HepG2 (cell line): Measurements from ENCODE around the gene ABHD17A. TPM values are rescaled to one million over a fixed set of nuclear protein-coding genes. Genes with fewer than 3 reads are reported as not detected.

ENCODE experiments used
- ARNTL ChIP-seq: sonication (generic); formaldehyde crosslinking; IDR thresholded peaks from 2 replicates; pipeline ENCODE4 v1.4.0; 2020; ENCODE audit warnings: mild to moderate bottlenecking, missing genetic modification reagents
- ATF1 ChIP-seq: IDR thresholded peaks from 2 replicates; pipeline ENCODE4 v1.6.1; 2016; ENCODE audit warnings: mild to moderate bottlenecking, control low read depth
- DNMT3B ChIP-seq: conservative IDR thresholded peaks from 2 replicates; pipeline ENCODE4 v1.6.1; 2016; ENCODE audit warnings: missing biosample characterization, control low read depth
- NFIC ChIP-seq: IDR thresholded peaks from 2 replicates; pipeline ENCODE4 v1.6.1; 2012; ENCODE audit warnings: mild to moderate bottlenecking, low read length, inconsistent platforms
- NFKBIZ ChIP-seq: IDR thresholded peaks from 2 replicates; pipeline ENCODE4 v1.6.1; 2018; ENCODE audit warnings: missing genetic modification reagents, missing compliant biosample characterization
- PLRG1 ChIP-seq: fragments of 450-650 bp; conservative IDR thresholded peaks from 2 replicates; pipeline ENCODE4 v1.6.1; 2016
- POLR2G ChIP-seq: fragments of 200-400 bp; formaldehyde crosslinking; IDR thresholded peaks from 2 replicates; pipeline ENCODE4 v1.6.1; 2018; ENCODE audit warnings: mild to moderate bottlenecking, low read depth, low read length, moderate library complexity
- TEAD2 ChIP-seq: sonication (generic); formaldehyde crosslinking; IDR thresholded peaks from 2 replicates; pipeline ENCODE4 v1.9.0; 2021; ENCODE audit warnings: missing genetic modification reagents
- ZNF333 ChIP-seq: sonication (generic); formaldehyde crosslinking; IDR thresholded peaks from 2 replicates; pipeline ENCODE4 v1.4.0; 2020; ENCODE audit warnings: mild to moderate bottlenecking, missing genetic modification reagents, borderline replicate concordance
- ZNF335 ChIP-seq: sonication (generic); formaldehyde crosslinking; IDR thresholded peaks from 2 replicates; pipeline ENCODE4 v1.4.0; 2020; ENCODE audit warnings: missing genetic modification reagents
- ZNF431 ChIP-seq: sonication (generic); formaldehyde crosslinking; IDR thresholded peaks from 2 replicates; pipeline ENCODE4 v1.9.0; 2022; ENCODE audit warnings: missing genetic modification reagents, low read depth, mild to moderate bottlenecking, borderline replicate concordance
- ZNF468 ChIP-seq: sonication (generic); formaldehyde crosslinking; IDR thresholded peaks from 2 replicates; pipeline ENCODE4 v1.8.0; 2022; ENCODE audit warnings: mild to moderate bottlenecking, moderate library complexity, missing genetic modification reagents
- ZNF614 ChIP-seq: IDR thresholded peaks from 2 replicates; pipeline ENCODE4 v1.6.1; 2018; ENCODE audit warnings: missing biosample characterization, missing genetic modification reagents, inconsistent platforms, borderline replicate concordance
- ZNF724P ChIP-seq: sonication (generic); formaldehyde crosslinking; IDR thresholded peaks from 2 replicates; pipeline ENCODE4 v1.8.0; 2022; ENCODE audit warnings: missing genetic modification reagents, borderline replicate concordance
- ZNF773 ChIP-seq: sonication (generic); formaldehyde crosslinking; IDR thresholded peaks from 2 replicates; pipeline ENCODE4 v1.4.0; 2020; ENCODE audit warnings: missing genetic modification reagents, borderline replicate concordance
- polyA plus RNA-seq, 8 experiments: library from polyadenylated mRNA; depleted of rRNA in 3 of 8; stranded (reverse) in 7 of 8; unstranded in 1 of 8; fragments of >200 nt; fragmentation: Illumina TruSeq in 4 of 8; extraction: Trizol in 4 of 8; gene quantifications; 2 replicates each; pipeline versions ENCODE4 v1.2.1 to v1.2.3, GENCODE V29; 2011 to 2016; ENCODE audit warnings: low read depth in 4 of 8, missing spikeins in 1 of 8, mixed read lengths in 1 of 8; ENCODE audit not compliant: insufficient read depth in 1 of 8
- total RNA-seq, 5 experiments: library from RNA; depleted of rRNA; stranded (reverse); fragments of >200 nt; fragmentation: Illumina TruSeq; extraction: Trizol; gene quantifications; 2 replicates each; pipeline ENCODE4 v1.2.3, GENCODE V29; 2016; ENCODE audit warnings: low read depth in 1 of 5
- TF ChIP-seq, protein P1 (sequence below): sonication (generic); formaldehyde crosslinking; IDR thresholded peaks from 2 replicates; pipeline ENCODE4 v1.8.0; 2022; ENCODE audit warnings: missing genetic modification reagents, mild to moderate bottlenecking, borderline replicate concordance
- TF ChIP-seq, protein P2 (sequence below): sonication (generic); formaldehyde crosslinking; IDR thresholded peaks from 2 replicates; pipeline ENCODE4 v1.5.0; 2020; ENCODE audit warnings: missing genetic modification reagents
- TF ChIP-seq, protein P3 (sequence below): sonication (generic); formaldehyde crosslinking; IDR thresholded peaks from 2 replicates; pipeline ENCODE4 v1.4.0; 2020; ENCODE audit warnings: missing genetic modification reagents
- TF ChIP-seq, protein P4 (sequence below): fragments of 450-650 bp; IDR thresholded peaks from 2 replicates; pipeline ENCODE4 v1.6.1; 2016
- TF ChIP-seq, protein P5 (sequence below): sonication (generic); formaldehyde crosslinking; IDR thresholded peaks from 2 replicates; pipeline ENCODE4 v1.5.0; 2020; ENCODE audit warnings: missing genetic modification reagents
- TF ChIP-seq, protein P6 (sequence below): sonication (generic); formaldehyde crosslinking; IDR thresholded peaks from 2 replicates; pipeline ENCODE4 v1.8.0; 2022; ENCODE audit warnings: low read depth, missing genetic modification reagents
- TF ChIP-seq, protein P7 (sequence below): sonication (generic); formaldehyde crosslinking; IDR thresholded peaks from 2 replicates; pipeline ENCODE4 v1.4.0; 2020; ENCODE audit warnings: missing genetic modification reagents

ABHD17A gene
- total and polyA plus RNA-seq, 2 of the 13 experiments (the other 11 are each of a cell fraction or from before 2014, with no cell fraction given) = 27.7 to 40.8 TPM

DNA sequence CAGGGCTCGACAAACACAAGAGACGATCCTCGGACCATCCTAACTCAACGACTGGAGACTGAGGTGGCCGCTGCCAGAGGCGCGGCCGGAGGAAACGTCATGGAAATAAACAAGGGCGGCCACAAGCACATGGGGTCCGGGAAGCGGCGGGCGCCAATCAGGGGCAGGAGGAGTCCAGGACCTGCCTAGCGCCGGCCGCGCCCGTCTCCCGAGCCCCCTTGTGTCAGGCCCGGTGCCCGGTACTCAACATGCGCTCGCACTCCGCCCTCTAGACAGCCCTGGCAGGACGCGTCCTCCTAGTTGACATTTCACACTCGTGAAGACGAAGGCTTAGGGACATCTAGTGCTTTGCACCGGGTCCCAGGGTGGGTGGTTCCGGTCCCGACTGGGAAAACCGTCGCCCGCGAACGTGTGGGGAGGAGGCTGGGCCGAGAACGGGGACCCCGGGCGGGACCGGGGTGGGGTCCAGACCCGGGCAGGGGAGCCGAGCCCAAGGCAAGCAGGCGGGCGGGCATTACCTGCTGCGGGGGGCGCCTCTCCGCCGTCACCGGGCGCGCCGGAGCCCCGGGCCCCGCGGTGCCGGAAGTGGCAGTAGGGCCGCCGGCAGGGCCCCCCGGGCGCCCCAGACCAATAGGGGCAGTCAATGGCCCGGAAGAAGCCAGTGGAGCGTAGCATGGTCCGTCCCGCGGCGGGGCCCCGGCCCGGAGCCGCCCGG lies 37.5 kb downstream of the ABHD17A start (continued):
- TF ChIP-seq ARNTL (CRISPR knock-in tag) (no peak; the same call in 1 of the 2 replicates), ZNF468 (CRISPR knock-in tag) (no peak), ZNF614 (CRISPR knock-in tag) (no peak), ZNF724P (CRISPR knock-in tag) (0 out of 2 replicates have a peak, but pooled peaks have one; percentile 28), POLR2G (peak; percentile 64), DNMT3B (0 out of 2 replicates have a peak, but pooled peaks have one; percentile 22), NFIC (no peak), ZNF431 (CRISPR knock-in tag) (no peak), ZNF335 (CRISPR knock-in tag) (peak; percentile 96), ATF1 (peak; percentile 56), ZNF333 (no peak), ZNF773 (CRISPR knock-in tag) (peak; percentile 53; the same call in 1 of the 2 replicates), NFKBIZ (no peak), PLRG1 (no peak), TEAD2 (CRISPR knock-in tag) (no peak)
- TF ChIP-seq, protein P1, sequence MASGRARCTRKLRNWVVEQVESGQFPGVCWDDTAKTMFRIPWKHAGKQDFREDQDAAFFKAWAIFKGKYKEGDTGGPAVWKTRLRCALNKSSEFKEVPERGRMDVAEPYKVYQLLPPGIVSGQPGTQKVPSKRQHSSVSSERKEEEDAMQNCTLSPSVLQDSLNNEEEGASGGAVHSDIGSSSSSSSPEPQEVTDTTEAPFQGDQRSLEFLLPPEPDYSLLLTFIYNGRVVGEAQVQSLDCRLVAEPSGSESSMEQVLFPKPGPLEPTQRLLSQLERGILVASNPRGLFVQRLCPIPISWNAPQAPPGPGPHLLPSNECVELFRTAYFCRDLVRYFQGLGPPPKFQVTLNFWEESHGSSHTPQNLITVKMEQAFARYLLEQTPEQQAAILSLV (CRISPR knock-in tag) = 0 out of 2 replicates have a peak, but pooled peaks have one; percentile 10
- TF ChIP-seq, protein P2, sequence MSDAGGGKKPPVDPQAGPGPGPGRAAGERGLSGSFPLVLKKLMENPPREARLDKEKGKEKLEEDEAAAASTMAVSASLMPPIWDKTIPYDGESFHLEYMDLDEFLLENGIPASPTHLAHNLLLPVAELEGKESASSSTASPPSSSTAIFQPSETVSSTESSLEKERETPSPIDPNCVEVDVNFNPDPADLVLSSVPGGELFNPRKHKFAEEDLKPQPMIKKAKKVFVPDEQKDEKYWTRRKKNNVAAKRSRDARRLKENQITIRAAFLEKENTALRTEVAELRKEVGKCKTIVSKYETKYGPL = 0 out of 2 replicates have a peak, but pooled peaks have one; percentile 42
- TF ChIP-seq, protein P3, sequence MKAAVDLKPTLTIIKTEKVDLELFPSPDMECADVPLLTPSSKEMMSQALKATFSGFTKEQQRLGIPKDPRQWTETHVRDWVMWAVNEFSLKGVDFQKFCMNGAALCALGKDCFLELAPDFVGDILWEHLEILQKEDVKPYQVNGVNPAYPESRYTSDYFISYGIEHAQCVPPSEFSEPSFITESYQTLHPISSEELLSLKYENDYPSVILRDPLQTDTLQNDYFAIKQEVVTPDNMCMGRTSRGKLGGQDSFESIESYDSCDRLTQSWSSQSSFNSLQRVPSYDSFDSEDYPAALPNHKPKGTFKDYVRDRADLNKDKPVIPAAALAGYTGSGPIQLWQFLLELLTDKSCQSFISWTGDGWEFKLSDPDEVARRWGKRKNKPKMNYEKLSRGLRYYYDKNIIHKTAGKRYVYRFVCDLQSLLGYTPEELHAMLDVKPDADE (CRISPR knock-in tag) = peak; percentile 81; the same call in 1 of the 2 replicates
- TF ChIP-seq, protein P4, sequence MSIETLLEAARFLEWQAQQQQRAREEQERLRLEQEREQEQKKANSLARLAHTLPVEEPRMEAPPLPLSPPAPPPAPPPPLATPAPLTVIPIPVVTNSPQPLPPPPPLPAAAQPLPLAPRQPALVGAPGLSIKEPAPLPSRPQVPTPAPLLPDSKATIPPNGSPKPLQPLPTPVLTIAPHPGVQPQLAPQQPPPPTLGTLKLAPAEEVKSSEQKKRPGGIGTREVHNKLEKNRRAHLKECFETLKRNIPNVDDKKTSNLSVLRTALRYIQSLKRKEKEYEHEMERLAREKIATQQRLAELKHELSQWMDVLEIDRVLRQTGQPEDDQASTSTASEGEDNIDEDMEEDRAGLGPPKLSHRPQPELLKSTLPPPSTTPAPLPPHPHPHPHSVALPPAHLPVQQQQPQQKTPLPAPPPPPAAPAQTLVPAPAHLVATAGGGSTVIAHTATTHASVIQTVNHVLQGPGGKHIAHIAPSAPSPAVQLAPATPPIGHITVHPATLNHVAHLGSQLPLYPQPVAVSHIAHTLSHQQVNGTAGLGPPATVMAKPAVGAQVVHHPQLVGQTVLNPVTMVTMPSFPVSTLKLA = peak; percentile 92
- TF ChIP-seq, protein P5, sequence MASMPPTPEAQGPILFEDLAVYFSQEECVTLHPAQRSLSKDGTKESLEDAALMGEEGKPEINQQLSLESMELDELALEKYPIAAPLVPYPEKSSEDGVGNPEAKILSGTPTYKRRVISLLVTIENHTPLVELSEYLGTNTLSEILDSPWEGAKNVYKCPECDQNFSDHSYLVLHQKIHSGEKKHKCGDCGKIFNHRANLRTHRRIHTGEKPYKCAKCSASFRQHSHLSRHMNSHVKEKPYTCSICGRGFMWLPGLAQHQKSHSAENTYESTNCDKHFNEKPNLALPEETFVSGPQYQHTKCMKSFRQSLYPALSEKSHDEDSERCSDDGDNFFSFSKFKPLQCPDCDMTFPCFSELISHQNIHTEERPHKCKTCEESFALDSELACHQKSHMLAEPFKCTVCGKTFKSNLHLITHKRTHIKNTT (CRISPR knock-in tag) = no peak
- TF ChIP-seq, protein P6, sequence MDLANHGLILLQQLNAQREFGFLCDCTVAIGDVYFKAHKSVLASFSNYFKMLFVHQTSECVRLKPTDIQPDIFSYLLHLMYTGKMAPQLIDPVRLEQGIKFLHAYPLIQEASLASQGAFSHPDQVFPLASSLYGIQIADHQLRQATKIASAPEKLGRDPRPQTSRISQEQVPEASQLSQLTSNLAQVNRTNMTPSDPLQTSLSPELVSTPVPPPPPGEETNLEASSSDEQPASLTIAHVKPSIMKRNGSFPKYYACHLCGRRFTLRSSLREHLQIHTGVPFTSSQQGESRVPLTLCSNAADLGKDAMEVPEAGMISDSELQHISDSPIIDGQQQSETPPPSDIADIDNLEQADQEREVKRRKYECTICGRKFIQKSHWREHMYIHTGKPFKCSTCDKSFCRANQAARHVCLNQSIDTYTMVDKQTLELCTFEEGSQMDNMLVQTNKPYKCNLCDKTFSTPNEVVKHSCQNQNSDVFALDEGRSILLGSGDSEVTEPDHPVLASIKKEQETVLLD (CRISPR knock-in tag) = no peak
- TF ChIP-seq, protein P7, sequence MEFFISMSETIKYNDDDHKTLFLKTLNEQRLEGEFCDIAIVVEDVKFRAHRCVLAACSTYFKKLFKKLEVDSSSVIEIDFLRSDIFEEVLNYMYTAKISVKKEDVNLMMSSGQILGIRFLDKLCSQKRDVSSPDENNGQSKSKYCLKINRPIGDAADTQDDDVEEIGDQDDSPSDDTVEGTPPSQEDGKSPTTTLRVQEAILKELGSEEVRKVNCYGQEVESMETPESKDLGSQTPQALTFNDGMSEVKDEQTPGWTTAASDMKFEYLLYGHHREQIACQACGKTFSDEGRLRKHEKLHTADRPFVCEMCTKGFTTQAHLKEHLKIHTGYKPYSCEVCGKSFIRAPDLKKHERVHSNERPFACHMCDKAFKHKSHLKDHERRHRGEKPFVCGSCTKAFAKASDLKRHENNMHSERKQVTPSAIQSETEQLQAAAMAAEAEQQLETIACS (CRISPR knock-in tag) = no peak
